CD14-positive monocyte (primary cell): Measurements from ENCODE around the gene TRIM56. TPM values are rescaled to one million over a fixed set of nuclear protein-coding genes. Genes with fewer than 3 reads are reported as not detected.
"Not testable (repeated sequence)": the region's sequence is repeated elsewhere in the genome, so short reads cannot be mapped to it uniquely, and the experiment has no call there.

Experiments used
- DNase-seq, 3 donors: peaks; one replicate each; pipeline ENCODE4 v3.0.0-alpha.2; 2011 to 2022
- H2AFZ ChIP-seq: 2 replicates; pipeline ENCODE4 v1.6.0; 2012; ENCODE audit warnings: mild to moderate bottlenecking, low read depth, low read length, inconsistent platforms; ENCODE audit not compliant: insufficient read depth, poor library complexity, severe bottlenecking
- H3K27ac ChIP-seq, 2 donors: 1 replicate in 1 of 2; 2 replicates in 1 of 2; pipeline ENCODE4 v1.5.1; 2012 to 2013; ENCODE audit warnings: low read length in 2 of 2, control low read depth in 1 of 2, inconsistent platforms in 1 of 2, low read depth in 1 of 2, mild to moderate bottlenecking in 1 of 2
- H3K27me3 ChIP-seq, 2 donors: one replicate each; pipeline versions ENCODE4 v1.6.0 to v1.6.1; 2011 to 2013; ENCODE audit warnings: low read length in 2 of 2; ENCODE audit not compliant: control insufficient read depth in 2 of 2, insufficient read depth in 2 of 2
- H3K36me3 ChIP-seq, 2 donors: replicated peaks in 1 of 2; 1 replicate in 1 of 2; 2 replicates in 1 of 2; pipeline versions ENCODE4 v1.5.1 to v1.6.1; 2012 to 2013; ENCODE audit warnings: low read length in 2 of 2, control low read depth in 1 of 2, inconsistent platforms in 1 of 2, mild to moderate bottlenecking in 1 of 2; ENCODE audit not compliant: insufficient read depth in 2 of 2, control insufficient read depth in 1 of 2
- H3K4me1 ChIP-seq, 2 donors: 1 replicate in 1 of 2; 2 replicates in 1 of 2; pipeline versions ENCODE4 v1.5.1 to v1.6.1; 2012 to 2013; ENCODE audit warnings: low read length in 2 of 2, control low read depth in 1 of 2, inconsistent platforms in 1 of 2, mild to moderate bottlenecking in 1 of 2, moderate library complexity in 1 of 2; ENCODE audit not compliant: insufficient read depth in 2 of 2, control insufficient read depth in 1 of 2
- H3K4me2 ChIP-seq: replicated peaks from 2 replicates; pipeline ENCODE3; 2012; ENCODE audit warnings: low read length, moderate library complexity, mild to moderate bottlenecking; ENCODE audit not compliant: poor library complexity, severe bottlenecking; ENCODE audit errors: extremely low read depth
- H3K4me3 ChIP-seq, 3 experiments: fragments of 200-600 bp in 1 of 3; sonication (generic) in 1 of 3; replicated peaks in 1 of 3; 1 replicate in 2 of 3; 2 replicates in 1 of 3; pipeline ENCODE4 v1.5.1; 2011 to 2013; ENCODE audit warnings: low read length in 3 of 3, mild to moderate bottlenecking in 3 of 3, control low read depth in 2 of 3, low read depth in 2 of 3, inconsistent platforms in 1 of 3, moderate library complexity in 1 of 3
- H3K79me2 ChIP-seq: 2 replicates; pipeline ENCODE4 v1.6.0; 2012; ENCODE audit warnings: mild to moderate bottlenecking, control low read depth, inconsistent platforms, low read length, moderate library complexity; ENCODE audit not compliant: insufficient read depth
- H3K9ac ChIP-seq: 2 replicates; pipeline ENCODE4 v1.6.0; 2017; ENCODE audit warnings: low read length, mild to moderate bottlenecking; ENCODE audit not compliant: insufficient read depth, poor library complexity, severe bottlenecking
- H3K9me3 ChIP-seq, 2 donors: replicated peaks in 1 of 2; 1 replicate in 1 of 2; 2 replicates in 1 of 2; pipeline versions ENCODE4 v1.5.1 to v1.6.1; 2012 to 2013; ENCODE audit warnings: low read length in 2 of 2, control low read depth in 1 of 2; ENCODE audit not compliant: control insufficient read depth in 1 of 2, insufficient read depth in 1 of 2
- H4K20me1 ChIP-seq: 2 replicates; pipeline ENCODE4 v1.6.0; 2012; ENCODE audit warnings: mild to moderate bottlenecking, low read length, control low read depth, moderate library complexity; ENCODE audit not compliant: insufficient read depth
- H3K27ac Mint-ChIP-seq, 7 donors: one replicate each; pipeline ENCODE4 v1.8.0; 2020; ENCODE audit warnings: mild to moderate bottlenecking in 7 of 7, mixed read lengths in 7 of 7, moderate library complexity in 6 of 7, inconsistent platforms in 2 of 7
- H3K27me3 Mint-ChIP-seq, 3 donors: one replicate each; pipeline ENCODE4 v1.8.0; 2021 to 2022; ENCODE audit warnings: low read depth in 3 of 3, mild to moderate bottlenecking in 3 of 3, mixed read lengths in 3 of 3, moderate library complexity in 3 of 3, inconsistent platforms in 1 of 3
- H3K36me3 Mint-ChIP-seq, 2 donors: one replicate each; pipeline ENCODE4 v1.8.0; 2020; ENCODE audit warnings: mixed read lengths in 2 of 2, inconsistent platforms in 1 of 2, mild to moderate bottlenecking in 1 of 2
- H3K4me1 Mint-ChIP-seq: one replicate; pipeline ENCODE4 v1.8.0; 2020; ENCODE audit warnings: mild to moderate bottlenecking, mixed read lengths
- H3K4me3 Mint-ChIP-seq, 2 donors: one replicate each; pipeline ENCODE4 v1.8.0; 2020; ENCODE audit warnings: mild to moderate bottlenecking in 2 of 2, mixed read lengths in 2 of 2, moderate library complexity in 1 of 2
- H3K9me3 Mint-ChIP-seq, 7 donors: one replicate each; pipeline ENCODE4 v1.8.0; 2020 to 2022; ENCODE audit warnings: mixed read lengths in 7 of 7, mild to moderate bottlenecking in 6 of 7, moderate library complexity in 6 of 7, inconsistent platforms in 2 of 7
- WGBS: methylation state at CpG from one replicate; pipeline ENCODE4 v1.1.5; 2013; ENCODE audit warnings: missing lambda C conversion rate; ENCODE audit not compliant: insufficient coverage; 5-methylcytosine and 5-hydroxymethylcytosine counted together
- intact Hi-C, 2 donors: fragments of 100-400 bp; cut with micrococcal nuclease; formaldehyde crosslinking; loops; one replicate each; pipeline versions ENCODE4 v1.15.0 to v1.15.1; 2023
- polyA plus RNA-seq, 3 donors: library from polyadenylated mRNA; depleted of rRNA in 1 of 3; unstranded in 2 of 3; stranded (reverse) in 1 of 3; fragments of 300-500 nt in 2 of 3; fragments of >200 nt in 1 of 3; fragmentation: Illumina TruSeq in 2 of 3; gene quantifications; 1 replicate in 2 of 3; 2 replicates in 1 of 3; pipeline ENCODE4 v1.2.3, GENCODE V29; 2012 to 2021
- TF ChIP-seq, protein P1 (sequence below): fragments of 200-600 bp; IDR thresholded peaks from one replicate; pipeline ENCODE4 v1.8.0; 2022; ENCODE audit warnings: antibody characterized with exemption, mild to moderate bottlenecking

Gene TRIM56
- polyA plus RNA-seq, 3 donors: 0.66 to 9.4 (median 1.2) TPM

DNA sequence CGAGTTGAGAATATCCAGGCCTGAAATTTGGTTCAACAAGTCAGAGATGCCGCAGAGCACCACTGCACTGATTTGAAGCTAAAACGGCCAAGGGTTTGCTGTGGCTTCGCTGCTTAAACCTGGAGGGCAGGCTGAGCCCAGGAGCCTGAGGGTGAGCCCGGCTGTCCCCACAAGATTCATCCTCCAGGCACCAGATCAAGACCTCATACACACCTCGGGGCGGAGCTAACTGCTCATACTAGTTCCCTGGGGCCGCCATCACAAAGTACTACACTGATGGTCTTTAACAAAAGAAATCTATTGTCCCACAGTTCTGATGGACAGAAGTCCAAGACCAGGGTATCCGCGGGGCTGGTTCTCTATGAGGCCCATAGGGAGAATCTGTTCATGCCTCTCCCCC is 16.9 kb upstream of the TRIM56 start:
- H2AFZ ChIP-seq: no peak overlapping the region
- H3K9me3 ChIP-seq: no peaks in the 10 kb centered on the region
- H3K4me1 ChIP-seq: no peaks in the 10 kb centered on the region
- H3K9ac ChIP-seq: no peak overlapping the region
- DNase-seq: no peak
- no peak overlapping the region for H3K27ac Mint-ChIP-seq
- peaks cover 0 to 2% (median 0%) of the 10 kb centered on the region in 7 donors for H3K9me3 Mint-ChIP-seq
- H3K36me3 ChIP-seq: no peaks in the 10 kb centered on the region
- no peak overlapping the region for H3K4me3 Mint-ChIP-seq
- H3K4me3 ChIP-seq: no peak overlapping the region
- no peaks in the 10 kb centered on the region for H3K36me3 Mint-ChIP-seq
- H3K27me3 ChIP-seq: peaks cover 0 to 7% of the 10 kb centered on the region in 2 donors
- H3K79me2 ChIP-seq: no peaks in the 10 kb centered on the region
- H3K4me1 Mint-ChIP-seq: no peaks in the 10 kb centered on the region
- intact Hi-C loops: no loop called here
- 94% methylated on average over 10 of the region's 10 CpGs for WGBS
- no peak overlapping the region for H3K4me2 ChIP-seq
- H4K20me1 ChIP-seq: no peaks in the 10 kb centered on the region
- TF ChIP-seq, protein P1, sequence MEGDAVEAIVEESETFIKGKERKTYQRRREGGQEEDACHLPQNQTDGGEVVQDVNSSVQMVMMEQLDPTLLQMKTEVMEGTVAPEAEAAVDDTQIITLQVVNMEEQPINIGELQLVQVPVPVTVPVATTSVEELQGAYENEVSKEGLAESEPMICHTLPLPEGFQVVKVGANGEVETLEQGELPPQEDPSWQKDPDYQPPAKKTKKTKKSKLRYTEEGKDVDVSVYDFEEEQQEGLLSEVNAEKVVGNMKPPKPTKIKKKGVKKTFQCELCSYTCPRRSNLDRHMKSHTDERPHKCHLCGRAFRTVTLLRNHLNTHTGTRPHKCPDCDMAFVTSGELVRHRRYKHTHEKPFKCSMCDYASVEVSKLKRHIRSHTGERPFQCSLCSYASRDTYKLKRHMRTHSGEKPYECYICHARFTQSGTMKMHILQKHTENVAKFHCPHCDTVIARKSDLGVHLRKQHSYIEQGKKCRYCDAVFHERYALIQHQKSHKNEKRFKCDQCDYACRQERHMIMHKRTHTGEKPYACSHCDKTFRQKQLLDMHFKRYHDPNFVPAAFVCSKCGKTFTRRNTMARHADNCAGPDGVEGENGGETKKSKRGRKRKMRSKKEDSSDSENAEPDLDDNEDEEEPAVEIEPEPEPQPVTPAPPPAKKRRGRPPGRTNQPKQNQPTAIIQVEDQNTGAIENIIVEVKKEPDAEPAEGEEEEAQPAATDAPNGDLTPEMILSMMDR: no peak
- H3K27ac ChIP-seq: no peak overlapping the region
- peaks cover 25 to 34% (median 30%) of the 10 kb centered on the region in 3 donors for H3K27me3 Mint-ChIP-seq

DNA sequence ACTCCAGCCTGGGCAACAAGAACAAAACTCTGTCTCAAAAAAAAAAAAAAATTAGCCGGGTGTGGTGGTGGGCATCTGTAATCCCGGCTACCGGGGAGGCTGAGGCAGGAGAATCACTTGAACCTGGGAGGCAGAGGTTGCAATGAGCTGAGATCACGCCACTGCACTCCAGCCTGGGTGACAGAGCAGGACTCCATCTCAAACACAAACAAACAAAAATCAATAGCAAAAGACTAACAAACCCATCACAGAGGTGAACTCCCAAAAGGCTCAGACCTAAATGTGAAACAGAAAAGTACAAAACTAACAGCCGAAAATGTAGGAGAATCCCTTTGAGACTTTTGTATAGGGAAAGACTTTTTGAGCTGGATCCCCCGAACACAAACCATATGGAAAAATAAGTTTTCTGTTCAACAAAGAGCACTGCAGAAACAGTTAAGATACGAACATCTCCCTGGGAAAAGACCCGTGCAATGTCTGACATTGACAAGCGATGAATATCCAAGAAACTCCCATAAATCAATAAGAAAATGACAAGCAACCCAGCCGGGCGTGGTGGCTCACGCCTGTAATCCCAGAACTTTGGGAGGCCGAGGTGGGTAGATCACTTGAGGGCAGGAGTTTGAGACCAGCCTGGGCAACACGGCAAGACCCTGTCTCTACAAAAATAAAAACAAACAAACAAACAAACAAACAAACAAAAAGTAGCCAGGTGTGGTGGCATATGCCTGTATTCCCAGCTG is 13.7 kb upstream of the TRIM56 start:
- H3K4me3 Mint-ChIP-seq, H3K4me2 ChIP-seq, H3K36me3 ChIP-seq, H3K9ac ChIP-seq, H3K9me3 ChIP-seq, H3K9me3 Mint-ChIP-seq, H3K4me1 Mint-ChIP-seq, DNase-seq, intact Hi-C loops, H3K79me2 ChIP-seq, H3K27me3 ChIP-seq, H3K4me3 ChIP-seq, H3K27ac ChIP-seq, H4K20me1 ChIP-seq, H3K4me1 ChIP-seq, H2AFZ ChIP-seq, H3K27ac Mint-ChIP-seq, H3K36me3 Mint-ChIP-seq: not testable (repeated sequence)
- peaks cover 18 to 30% (median 21%) of the 10 kb centered on the region in 3 donors for H3K27me3 Mint-ChIP-seq
- WGBS: 83% methylated on average over 3 of the region's 14 CpGs
